ENCODE data around the gene RANBP9. TPM values are rescaled to one million over a fixed set of nuclear protein-coding genes. Genes with fewer than 3 reads are reported as not detected.

The RANBP9 gene
- total RNA-seq, 1 experiment from 2014 or later = 44.5 TPM

DNA sequence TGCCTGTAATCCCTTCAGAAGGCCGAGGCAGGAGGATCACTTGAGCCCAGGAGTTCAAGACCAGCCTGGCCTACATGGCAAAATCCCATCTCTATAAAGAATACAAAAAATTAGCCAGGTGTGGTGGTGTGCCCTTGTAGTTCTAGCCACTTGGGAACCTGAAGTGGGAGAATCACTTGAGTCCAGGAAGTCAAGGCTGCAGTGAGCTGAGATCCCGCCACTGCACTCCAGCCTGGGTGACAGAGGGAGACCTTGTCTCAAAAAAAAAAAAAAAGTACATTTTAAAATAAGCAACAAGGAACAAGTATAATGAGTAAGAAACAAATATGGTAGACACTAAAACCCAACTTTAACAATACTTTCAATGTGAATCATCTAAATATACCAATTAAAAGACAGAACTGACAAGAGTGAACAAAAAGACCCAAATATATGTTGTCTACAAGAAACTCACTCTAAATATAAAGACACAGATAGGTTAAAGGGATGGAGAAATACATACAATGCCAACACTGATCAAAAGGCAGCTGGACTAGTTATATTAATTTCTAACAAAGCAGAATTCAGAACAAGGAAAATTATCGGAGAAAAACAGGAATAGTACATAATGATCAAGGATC, 37.7 kb downstream of the RANBP9 start:
- no TSS peak for BruUV-seq (replicated peaks)
- ATAC-seq (no peak), DNase-seq (ENCODE audit: low read depth, low spot score) (no peak)
- intact Hi-C loops (cut with micrococcal nuclease; ENCODE audit: unreplicated experiment) = no loop called here
- no peaks in the 10 kb centered on the region for H3K27me3 ChIP-seq (ENCODE audit: control insufficient read depth, insufficient read depth, low read length)
- H3K27ac ChIP-seq (ENCODE audit: low read length) = no peak overlapping the region
- in situ Hi-C loops (cut with HindIII; ENCODE audit: low pct_unique_long_range_greater_than_20kb, low sequenced_read_pairs) = no loop called here
- TF ChIP-seq POLR2AphosphoS5 (IDR thresholded peaks at IDR 0.05; ENCODE audit: low read depth, low read length) = no peak
- TF ChIP-seq TCF7L2 (IDR thresholded peaks at IDR 0.05; ENCODE audit: low read depth, low read length) = no peak
- TF ChIP-seq, protein P1, sequence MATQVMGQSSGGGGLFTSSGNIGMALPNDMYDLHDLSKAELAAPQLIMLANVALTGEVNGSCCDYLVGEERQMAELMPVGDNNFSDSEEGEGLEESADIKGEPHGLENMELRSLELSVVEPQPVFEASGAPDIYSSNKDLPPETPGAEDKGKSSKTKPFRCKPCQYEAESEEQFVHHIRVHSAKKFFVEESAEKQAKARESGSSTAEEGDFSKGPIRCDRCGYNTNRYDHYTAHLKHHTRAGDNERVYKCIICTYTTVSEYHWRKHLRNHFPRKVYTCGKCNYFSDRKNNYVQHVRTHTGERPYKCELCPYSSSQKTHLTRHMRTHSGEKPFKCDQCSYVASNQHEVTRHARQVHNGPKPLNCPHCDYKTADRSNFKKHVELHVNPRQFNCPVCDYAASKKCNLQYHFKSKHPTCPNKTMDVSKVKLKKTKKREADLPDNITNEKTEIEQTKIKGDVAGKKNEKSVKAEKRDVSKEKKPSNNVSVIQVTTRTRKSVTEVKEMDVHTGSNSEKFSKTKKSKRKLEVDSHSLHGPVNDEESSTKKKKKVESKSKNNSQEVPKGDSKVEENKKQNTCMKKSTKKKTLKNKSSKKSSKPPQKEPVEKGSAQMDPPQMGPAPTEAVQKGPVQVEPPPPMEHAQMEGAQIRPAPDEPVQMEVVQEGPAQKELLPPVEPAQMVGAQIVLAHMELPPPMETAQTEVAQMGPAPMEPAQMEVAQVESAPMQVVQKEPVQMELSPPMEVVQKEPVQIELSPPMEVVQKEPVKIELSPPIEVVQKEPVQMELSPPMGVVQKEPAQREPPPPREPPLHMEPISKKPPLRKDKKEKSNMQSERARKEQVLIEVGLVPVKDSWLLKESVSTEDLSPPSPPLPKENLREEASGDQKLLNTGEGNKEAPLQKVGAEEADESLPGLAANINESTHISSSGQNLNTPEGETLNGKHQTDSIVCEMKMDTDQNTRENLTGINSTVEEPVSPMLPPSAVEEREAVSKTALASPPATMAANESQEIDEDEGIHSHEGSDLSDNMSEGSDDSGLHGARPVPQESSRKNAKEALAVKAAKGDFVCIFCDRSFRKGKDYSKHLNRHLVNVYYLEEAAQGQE (IDR thresholded peaks at IDR 0.05; ENCODE audit: insufficient read depth in 1 of 2, low read depth in 2 of 2, low read length in 1 of 2) = no peak
- TF ChIP-seq, protein P2, sequence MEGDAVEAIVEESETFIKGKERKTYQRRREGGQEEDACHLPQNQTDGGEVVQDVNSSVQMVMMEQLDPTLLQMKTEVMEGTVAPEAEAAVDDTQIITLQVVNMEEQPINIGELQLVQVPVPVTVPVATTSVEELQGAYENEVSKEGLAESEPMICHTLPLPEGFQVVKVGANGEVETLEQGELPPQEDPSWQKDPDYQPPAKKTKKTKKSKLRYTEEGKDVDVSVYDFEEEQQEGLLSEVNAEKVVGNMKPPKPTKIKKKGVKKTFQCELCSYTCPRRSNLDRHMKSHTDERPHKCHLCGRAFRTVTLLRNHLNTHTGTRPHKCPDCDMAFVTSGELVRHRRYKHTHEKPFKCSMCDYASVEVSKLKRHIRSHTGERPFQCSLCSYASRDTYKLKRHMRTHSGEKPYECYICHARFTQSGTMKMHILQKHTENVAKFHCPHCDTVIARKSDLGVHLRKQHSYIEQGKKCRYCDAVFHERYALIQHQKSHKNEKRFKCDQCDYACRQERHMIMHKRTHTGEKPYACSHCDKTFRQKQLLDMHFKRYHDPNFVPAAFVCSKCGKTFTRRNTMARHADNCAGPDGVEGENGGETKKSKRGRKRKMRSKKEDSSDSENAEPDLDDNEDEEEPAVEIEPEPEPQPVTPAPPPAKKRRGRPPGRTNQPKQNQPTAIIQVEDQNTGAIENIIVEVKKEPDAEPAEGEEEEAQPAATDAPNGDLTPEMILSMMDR (IDR thresholded peaks at IDR 0.05) = no peak
- TF ChIP-seq SIN3A (IDR thresholded peaks at IDR 0.05; ENCODE audit: borderline replicate concordance, insufficient read depth, low read depth, low read length) = no peak
- CTCF ChIA-PET = no interaction called here
- H3K4me1 ChIP-seq (ENCODE audit: control insufficient read depth, insufficient read depth, low read length) = peaks cover 15% of the 10 kb centered on the region
- POLR2A ChIA-PET = no interaction called here
- H3K9me3 ChIP-seq (ENCODE audit: control insufficient read depth, insufficient read depth, low read depth, low read length) = peaks cover 7% of the 10 kb centered on the region; the same call in 1 of the 2 replicates
- H3K36me3 ChIP-seq (ENCODE audit: control insufficient read depth, insufficient read depth, low read length) = no peaks in the 10 kb centered on the region
- no peak overlapping the region for H3K4me3 ChIP-seq (ENCODE audit: low read depth in 2 of 2, low read length in 2 of 2)

DNA sequence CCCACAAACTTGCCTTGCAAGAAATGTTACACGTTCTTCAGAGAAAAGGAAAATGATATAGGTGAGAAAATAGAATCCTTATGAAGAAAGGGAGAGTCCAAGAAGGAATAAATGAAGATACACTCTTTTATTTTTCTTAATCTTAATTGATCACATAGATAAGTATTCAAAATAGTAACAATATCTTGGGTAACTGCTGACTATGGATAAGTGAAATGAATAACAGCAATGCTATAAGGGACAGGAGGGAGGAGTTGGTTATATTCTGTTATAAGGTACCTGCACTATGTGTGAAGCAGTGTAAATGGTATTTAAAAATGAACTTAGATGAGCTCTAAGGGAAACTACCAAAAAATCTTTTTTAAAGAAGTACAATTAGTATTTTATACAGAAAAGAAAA, 38.3 kb downstream of the RANBP9 start:
- no TSS peak for BruUV-seq (replicated peaks)
- in situ Hi-C loops (cut with HindIII; ENCODE audit: low pct_unique_long_range_greater_than_20kb, low sequenced_read_pairs) = no loop called here
- DNase-seq (ENCODE audit: low read depth, low spot score) = no peak
- Histone ChIP-seq H3K4me3 (ENCODE audit: low read depth in 2 of 2, low read length in 2 of 2) (no peak overlapping the region), H3K9me3 (ENCODE audit: control insufficient read depth, insufficient read depth, low read depth, low read length) (peaks cover 7% of the 10 kb centered on the region; the same call in 1 of the 2 replicates), H3K36me3 (ENCODE audit: control insufficient read depth, insufficient read depth, low read length) (no peaks in the 10 kb centered on the region), H3K27me3 (ENCODE audit: control insufficient read depth, insufficient read depth, low read length) (no peaks in the 10 kb centered on the region), H3K4me1 (ENCODE audit: control insufficient read depth, insufficient read depth, low read length) (peaks cover 10% of the 10 kb centered on the region), H3K27ac (ENCODE audit: low read length) (no peak overlapping the region)
- intact Hi-C loops (cut with micrococcal nuclease; ENCODE audit: unreplicated experiment) = no loop called here
- ChIA-PET CTCF (no interaction called here), POLR2A (no interaction called here)
- TF ChIP-seq TCF7L2 (IDR thresholded peaks at IDR 0.05; ENCODE audit: low read depth, low read length) (no peak), POLR2AphosphoS5 (IDR thresholded peaks at IDR 0.05; ENCODE audit: low read depth, low read length) (no peak), SIN3A (IDR thresholded peaks at IDR 0.05; ENCODE audit: borderline replicate concordance, insufficient read depth, low read depth, low read length) (no peak)
- TF ChIP-seq, protein P1 (IDR thresholded peaks at IDR 0.05; ENCODE audit: insufficient read depth in 1 of 2, low read depth in 2 of 2, low read length in 1 of 2) = no peak
- TF ChIP-seq, protein P2 (IDR thresholded peaks at IDR 0.05) = no peak
- ATAC-seq = no peak

All from Panc1 (cell line).